HepG2 (cell line): ENCODE results near the gene FBXO24. TPM values are rescaled to one million over a fixed set of nuclear protein-coding genes. Genes with fewer than 3 reads are reported as not detected.

ENCODE experiments used
- ATAC-seq: fragments of 200-7000 bp; cut with Tn5 transposase; 3 replicates; pipeline ENCODE4 v1.9.1; 2020; ENCODE audit warnings: mild to moderate bottlenecking, moderate library complexity
- BruUV-seq: library from RNA; stranded (reverse); fragments of 400-500 nt; replicated peaks from 2 replicates; lab custom pipeline; 2021; lab: Mats Ljungman, UMichigan
- CTCF ChIA-PET: fragments of 300-600 bp; formaldehyde crosslinking; extraction: SDS; loops from one replicate; lab custom pipeline; 2021; ENCODE audit warnings: low total read pairs, inconsistent platforms, low intra/inter-chr PET ratio; lab: Yijun Ruan, JAX
- POLR2A ChIA-PET: fragments of 350-600 bp; sonication (Branson Sonifier 250); formaldehyde crosslinking; loops from one replicate; lab custom pipeline; 2020; ENCODE audit warnings: antibody characterized with exemption, inconsistent platforms; lab: Yijun Ruan, JAX
- DNase-seq: peaks from one replicate; pipeline ENCODE4 v3.0.0-alpha.2; 2015; ENCODE audit warnings: low spot score
- FAIRE-seq: peaks from 3 replicates; lab custom pipeline; 2011; peaks lifted over from hg19 to GRCh38; lab: Jason Lieb, UNC
- H2AFZ ChIP-seq: one replicate; pipeline ENCODE4 v1.6.1; 2011; ENCODE audit warnings: low read length, inconsistent platforms
- H3K27ac ChIP-seq: fragments of 300-600 bp; 3 replicates; pipeline ENCODE4 v1.8.0; 2011; ENCODE audit warnings: mixed run types, mild to moderate bottlenecking, mixed read lengths, low read length, inconsistent platforms; ENCODE audit not compliant: insufficient read depth; ENCODE audit errors: extremely low read length
- H3K27me3 ChIP-seq, 2 experiments: fragments of 200-600 bp in 1 of 2; 2 replicates in 1 of 2; 3 replicates in 1 of 2; pipeline versions ENCODE4 v1.6.0 to v1.8.0; 2011; ENCODE audit warnings: low read length in 2 of 2, mild to moderate bottlenecking in 2 of 2, moderate library complexity in 2 of 2, inconsistent platforms in 1 of 2; ENCODE audit not compliant: insufficient read depth in 2 of 2, control insufficient read depth in 1 of 2
- H3K36me3 ChIP-seq, 2 experiments: fragments of 200-600 bp in 1 of 2; replicated peaks in 1 of 2; 2 replicates in 1 of 2; 3 replicates in 1 of 2; pipeline versions ENCODE4 v1.5.1 to v1.8.0; 2011; ENCODE audit warnings: low read length in 2 of 2, inconsistent platforms in 1 of 2; ENCODE audit not compliant: insufficient read depth in 2 of 2, control insufficient read depth in 1 of 2
- H3K4me1 ChIP-seq: 2 replicates; pipeline ENCODE4 v1.5.1; 2012; ENCODE audit warnings: low read length, inconsistent platforms; ENCODE audit not compliant: insufficient read depth
- H3K4me2 ChIP-seq: 2 replicates; pipeline ENCODE4 v1.6.0; 2011; ENCODE audit warnings: low read depth, low read length, inconsistent platforms
- H3K4me3 ChIP-seq, 3 experiments: fragments of 200-600 bp in 1 of 3; sonication (generic), shearing (Covaris generic) in 1 of 3; replicated peaks in 1 of 3; 2 replicates each; pipeline ENCODE4 v1.5.1; 2011 to 2016; ENCODE audit warnings: low read length in 3 of 3, inconsistent platforms in 2 of 3, low read depth in 2 of 3, mild to moderate bottlenecking in 2 of 3, control low read depth in 1 of 3, mixed read lengths in 1 of 3; ENCODE audit not compliant: insufficient read depth in 1 of 3
- H3K79me2 ChIP-seq: one replicate; pipeline ENCODE4 v1.6.1; 2011; ENCODE audit warnings: low read length, inconsistent platforms; ENCODE audit not compliant: insufficient read depth
- H3K9ac ChIP-seq: 2 replicates; pipeline ENCODE4 v1.6.0; 2011; ENCODE audit warnings: mild to moderate bottlenecking, low read depth, low read length, inconsistent platforms; ENCODE audit not compliant: insufficient read depth
- H3K9me3 ChIP-seq: 2 replicates; pipeline ENCODE4 v1.5.1; 2012; ENCODE audit warnings: mild to moderate bottlenecking, low read length
- H4K20me1 ChIP-seq: 2 replicates; pipeline ENCODE4 v1.6.0; 2011; ENCODE audit warnings: inconsistent platforms, mild to moderate bottlenecking, low read length, moderate library complexity; ENCODE audit not compliant: insufficient read depth
- AGO2 ChIP-seq: fragments of 200-400 bp; formaldehyde crosslinking; optimal IDR thresholded peaks from 2 replicates; pipeline ENCODE3; 2017; ENCODE audit warnings: mild to moderate bottlenecking, low read depth, low read length, moderate library complexity
- BORCS8-MEF2B ChIP-seq: sonication (generic); formaldehyde crosslinking; IDR thresholded peaks from 2 replicates; pipeline ENCODE4 v1.8.0; 2022; ENCODE audit warnings: mild to moderate bottlenecking, missing genetic modification reagents
- CEBPZ ChIP-seq: IDR thresholded peaks from 2 replicates; pipeline ENCODE4 v1.6.1; 2012; ENCODE audit warnings: low read length, improper control_type of control experiment
- HDAC2 ChIP-seq: sonication (generic); formaldehyde crosslinking; IDR thresholded peaks from 2 replicates; pipeline ENCODE4 v1.4.0; 2020; ENCODE audit warnings: missing genetic modification reagents
- HNRNPL ChIP-seq: fragments of 200-400 bp; formaldehyde crosslinking; IDR thresholded peaks from 2 replicates; pipeline ENCODE4 v1.6.1; 2017; ENCODE audit warnings: mild to moderate bottlenecking, low read depth, low read length
- JUN ChIP-seq: sonication (generic); formaldehyde crosslinking; IDR thresholded peaks from 2 replicates; pipeline ENCODE4 v1.4.0; 2020; ENCODE audit warnings: mild to moderate bottlenecking, missing genetic modification reagents
- KDM1A ChIP-seq: IDR thresholded peaks from 2 replicates; pipeline ENCODE4 v1.6.1; 2016; ENCODE audit warnings: missing compliant biosample characterization
- MBNL3 ChIP-seq: fragments of 250-450 bp; sonication (Bioruptor Pico); conservative IDR thresholded peaks from 2 replicates; pipeline ENCODE4 v1.8.0; 2022; ENCODE audit warnings: mild to moderate bottlenecking, inconsistent platforms
- RBAK ChIP-seq: sonication (generic); formaldehyde crosslinking; IDR thresholded peaks from 2 replicates; pipeline ENCODE4 v1.5.1; 2020; ENCODE audit warnings: mild to moderate bottlenecking, missing genetic modification reagents
- SMC3 ChIP-seq: IDR thresholded peaks from 2 replicates; pipeline ENCODE4 v1.6.1; 2011; ENCODE audit warnings: low read length, improper control_type of control experiment
- WIZ ChIP-seq: sonication (generic); formaldehyde crosslinking; IDR thresholded peaks from 2 replicates; pipeline ENCODE4 v1.5.1; 2020; ENCODE audit warnings: mild to moderate bottlenecking, missing genetic modification reagents
- ZFP36 ChIP-seq: fragments of 150-350 bp; IDR thresholded peaks from 2 replicates; pipeline ENCODE4 v1.6.1; 2018; ENCODE audit warnings: borderline replicate concordance, low read length, low read depth; ENCODE audit not compliant: partially characterized antibody
- ZNF160 ChIP-seq: sonication (generic); formaldehyde crosslinking; IDR thresholded peaks from 2 replicates; pipeline ENCODE4 v1.8.0; 2022; ENCODE audit warnings: mild to moderate bottlenecking, inconsistent platforms, missing genetic modification reagents
- ZNF224 ChIP-seq: sonication (generic); formaldehyde crosslinking; IDR thresholded peaks from 2 replicates; pipeline ENCODE4 v1.5.0; 2020; ENCODE audit warnings: mild to moderate bottlenecking, missing genetic modification reagents
- ZNF34 ChIP-seq: sonication (generic); formaldehyde crosslinking; IDR thresholded peaks from 2 replicates; pipeline ENCODE4 v1.4.0; 2020; ENCODE audit warnings: mild to moderate bottlenecking, missing genetic modification reagents, borderline replicate concordance
- ZNF75D ChIP-seq: sonication (generic); formaldehyde crosslinking; IDR thresholded peaks from 2 replicates; pipeline ENCODE4 v1.8.1; 2023; ENCODE audit warnings: missing genetic modification reagents, mild to moderate bottlenecking, borderline replicate concordance
- ZSCAN30 ChIP-seq: sonication (generic); formaldehyde crosslinking; IDR thresholded peaks from 2 replicates; pipeline ENCODE4 v1.5.0; 2020; ENCODE audit warnings: mild to moderate bottlenecking, missing genetic modification reagents
- WGBS: methylation state at CpG from one replicate; pipeline ENCODE4 v1.1.6; 2017; ENCODE audit warnings: low lambda C conversion rate; 5-methylcytosine and 5-hydroxymethylcytosine counted together
- in situ Hi-C: cut with HindIII; loops from 2 replicates; pipeline ENCODE4 v1.10.0; 2017; ENCODE audit warnings: low pct_unique_long_range_greater_than_20kb; ENCODE audit not compliant: extremely low pct_ligation_motif_present
- intact Hi-C: fragments of 100-400 bp; cut with micrococcal nuclease; formaldehyde crosslinking; loops from one replicate; pipeline ENCODE4 v1.10.0; 2022; ENCODE audit not compliant: unreplicated experiment
- polyA plus RNA-seq, 8 experiments: library from polyadenylated mRNA; depleted of rRNA in 3 of 8; stranded (reverse) in 7 of 8; unstranded in 1 of 8; fragments of >200 nt; fragmentation: Illumina TruSeq in 4 of 8; extraction: Trizol in 4 of 8; gene quantifications; 2 replicates each; pipeline versions ENCODE4 v1.2.1 to v1.2.3, GENCODE V29; 2011 to 2016; ENCODE audit warnings: low read depth in 4 of 8, missing spikeins in 1 of 8, mixed read lengths in 1 of 8; ENCODE audit not compliant: insufficient read depth in 1 of 8
- total RNA-seq, 5 experiments: library from RNA; depleted of rRNA; stranded (reverse); fragments of >200 nt; fragmentation: Illumina TruSeq; extraction: Trizol; gene quantifications; 2 replicates each; pipeline ENCODE4 v1.2.3, GENCODE V29; 2016; ENCODE audit warnings: low read depth in 1 of 5
- TF ChIP-seq, protein P1 (sequence below): sonication (generic); formaldehyde crosslinking; IDR thresholded peaks from 2 replicates; pipeline ENCODE4 v1.5.1; 2020; ENCODE audit warnings: missing genetic modification reagents, mild to moderate bottlenecking, borderline replicate concordance
- TF ChIP-seq, protein P2 (sequence below): sonication (generic); formaldehyde crosslinking; IDR thresholded peaks from 2 replicates; pipeline ENCODE4 v1.5.1; 2020; ENCODE audit warnings: missing genetic modification reagents, mild to moderate bottlenecking, borderline replicate concordance

FBXO24 gene
- total and polyA plus RNA-seq, 2 of the 13 experiments (the other 11 are each of a cell fraction or from before 2014, with no cell fraction given) = 0.20 to 0.55 TPM

DNA sequence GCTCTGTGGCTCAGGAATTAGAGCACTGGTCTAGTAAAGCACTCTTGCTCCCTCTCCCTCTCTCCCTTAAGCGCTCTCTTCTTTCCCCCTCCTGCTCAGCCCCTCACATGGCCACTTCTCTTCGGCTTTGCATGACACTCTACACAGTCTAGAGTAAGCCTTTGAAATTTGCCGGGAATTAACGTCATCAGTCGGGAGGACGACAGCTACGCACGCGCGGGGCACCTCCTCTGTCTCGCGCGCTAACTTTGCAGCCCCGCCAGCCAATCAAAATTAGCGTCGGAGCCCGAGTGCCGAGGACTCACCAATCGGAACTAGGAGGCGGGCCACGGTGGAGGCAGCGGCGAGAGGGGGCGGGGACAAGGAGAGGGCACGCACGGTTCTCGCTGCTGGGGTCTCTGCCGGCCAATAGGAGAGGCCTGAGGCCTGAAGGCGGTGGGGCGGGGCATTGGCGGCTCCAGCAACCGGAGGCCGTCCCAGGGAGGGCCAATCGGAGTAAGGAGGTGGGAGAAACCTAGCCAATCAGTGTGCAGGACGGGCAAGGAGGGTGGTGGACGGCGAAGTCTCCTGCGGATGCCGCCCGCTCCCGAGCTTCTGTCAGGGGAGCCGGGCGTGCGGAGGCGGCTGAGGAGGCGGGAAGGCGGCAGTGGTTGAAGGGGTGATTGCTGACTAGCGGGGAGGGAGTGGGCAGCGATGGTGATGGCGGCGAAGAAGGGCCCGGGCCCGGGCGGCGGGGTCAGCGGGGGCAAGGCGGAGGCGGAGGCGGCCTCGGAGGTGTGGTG, 47.3 kb upstream of the FBXO24 start, which contains the start of gene AGFG2:
AGFG2 (plus strand) TSS at position 550 of the 782 bp plus-strand sequence; CDS start at position 694, 144 bp downstream.
- peaks cover 40% of the 10 kb centered on the region for H3K79me2 ChIP-seq
- in situ Hi-C loops = no loop called here
- peak within 1 kb of the TSS; percentile 93 to 98 (median 96) for H3K4me3 ChIP-seq
- BruUV-seq = no TSS peak
- H3K9ac ChIP-seq = peak within 1 kb of the TSS; percentile 94
- DNase-seq = peak; percentile 99
- peak within 1 kb of the TSS; percentile 96 for H3K27ac ChIP-seq
- intact Hi-C loops = loop anchor here (2.0 kb wide), 1 partner anchor 36 kb away; no protein-coding TSS in a partner anchor
- under 1% methylated on average over 45 of the region's 60 CpGs for WGBS
- H3K36me3 ChIP-seq = no peaks in the 10 kb centered on the region; a peak in 1 of 5 replicates
- POLR2A ChIA-PET = interaction anchor here (0.6 to 2.4 kb wide), 14 partner anchors 10 to 351 kb away, joined by 3 to 19 read pairs (median 6); partner anchors contain the start of genes FBXO24, LRCH4, MEPCE and MOSPD3
- CTCF ChIA-PET = no interaction called here
- peak; percentile 94 for ATAC-seq
- no peaks in the 10 kb centered on the region for H3K9me3 ChIP-seq
- peaks cover 55% of the 10 kb centered on the region for H3K4me1 ChIP-seq
- FAIRE-seq = peak; percentile 70
- peak within 1 kb of the TSS; percentile 98 for H3K4me2 ChIP-seq
- H2AFZ ChIP-seq = no peak within 1 kb of the TSS
- no peaks in the 10 kb centered on the region for H4K20me1 ChIP-seq
- no peaks in the 10 kb centered on the region; a peak in 1 of 5 replicates for H3K27me3 ChIP-seq
- TF ChIP-seq, protein P1, sequence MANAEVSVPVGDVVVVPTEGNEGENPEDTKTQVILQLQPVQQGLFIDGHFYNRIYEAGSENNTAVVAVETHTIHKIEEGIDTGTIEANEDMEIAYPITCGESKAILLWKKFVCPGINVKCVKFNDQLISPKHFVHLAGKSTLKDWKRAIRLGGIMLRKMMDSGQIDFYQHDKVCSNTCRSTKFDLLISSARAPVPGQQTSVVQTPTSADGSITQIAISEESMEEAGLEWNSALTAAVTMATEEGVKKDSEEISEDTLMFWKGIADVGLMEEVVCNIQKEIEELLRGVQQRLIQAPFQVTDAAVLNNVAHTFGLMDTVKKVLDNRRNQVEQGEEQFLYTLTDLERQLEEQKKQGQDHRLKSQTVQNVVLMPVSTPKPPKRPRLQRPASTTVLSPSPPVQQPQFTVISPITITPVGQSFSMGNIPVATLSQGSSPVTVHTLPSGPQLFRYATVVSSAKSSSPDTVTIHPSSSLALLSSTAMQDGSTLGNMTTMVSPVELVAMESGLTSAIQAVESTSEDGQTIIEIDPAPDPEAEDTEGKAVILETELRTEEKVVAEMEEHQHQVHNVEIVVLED = peak; percentile 95
- no peak for TF ChIP-seq MBNL3
- TF ChIP-seq ZFP36 = no peak
- peak; percentile 78; the same call in 1 of the 2 replicates for TF ChIP-seq ZNF224 (CRISPR knock-in tag)
- TF ChIP-seq HNRNPL = peak; percentile 36; the same call in 1 of the 2 replicates
- TF ChIP-seq, protein P2, sequence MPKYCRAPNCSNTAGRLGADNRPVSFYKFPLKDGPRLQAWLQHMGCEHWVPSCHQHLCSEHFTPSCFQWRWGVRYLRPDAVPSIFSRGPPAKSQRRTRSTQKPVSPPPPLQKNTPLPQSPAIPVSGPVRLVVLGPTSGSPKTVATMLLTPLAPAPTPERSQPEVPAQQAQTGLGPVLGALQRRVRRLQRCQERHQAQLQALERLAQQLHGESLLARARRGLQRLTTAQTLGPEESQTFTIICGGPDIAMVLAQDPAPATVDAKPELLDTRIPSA = 0 out of 2 replicates have a peak, but pooled peaks have one; percentile 53
- TF ChIP-seq CEBPZ = no peak
- TF ChIP-seq JUN (CRISPR knock-in tag) = no peak
- no peak for TF ChIP-seq KDM1A (CRISPR knock-in tag)
- TF ChIP-seq WIZ = no peak
- no peak for TF ChIP-seq ZNF34 (CRISPR knock-in tag)
- TF ChIP-seq RBAK (CRISPR knock-in tag) = no peak
- no peak for TF ChIP-seq ZSCAN30 (CRISPR knock-in tag)
- TF ChIP-seq SMC3 = no peak
- no peak for TF ChIP-seq ZNF160 (CRISPR knock-in tag)
- peak; percentile 36; the same call in 1 of the 2 replicates for TF ChIP-seq ZNF75D (CRISPR knock-in tag)
- TF ChIP-seq HDAC2 (CRISPR knock-in tag) = peak; percentile 77
- TF ChIP-seq AGO2 = peak; percentile 98
- peak; percentile 83; the same call in 1 of the 2 replicates for TF ChIP-seq BORCS8-MEF2B (CRISPR knock-in tag)
